NCI-H524 (cell line): Measurements from ENCODE around the gene TSEN34.
"Not testable (repeated sequence)": the region's sequence is repeated elsewhere in the genome, so short reads cannot be mapped to it uniquely, and the experiment has no call there.

Experiments used
- DNase-seq, 2 experiments: peaks; one replicate each; lab custom pipeline; 2025; lab: John Stamatoyannopoulos, UW

The TSEN34 gene

DNA sequence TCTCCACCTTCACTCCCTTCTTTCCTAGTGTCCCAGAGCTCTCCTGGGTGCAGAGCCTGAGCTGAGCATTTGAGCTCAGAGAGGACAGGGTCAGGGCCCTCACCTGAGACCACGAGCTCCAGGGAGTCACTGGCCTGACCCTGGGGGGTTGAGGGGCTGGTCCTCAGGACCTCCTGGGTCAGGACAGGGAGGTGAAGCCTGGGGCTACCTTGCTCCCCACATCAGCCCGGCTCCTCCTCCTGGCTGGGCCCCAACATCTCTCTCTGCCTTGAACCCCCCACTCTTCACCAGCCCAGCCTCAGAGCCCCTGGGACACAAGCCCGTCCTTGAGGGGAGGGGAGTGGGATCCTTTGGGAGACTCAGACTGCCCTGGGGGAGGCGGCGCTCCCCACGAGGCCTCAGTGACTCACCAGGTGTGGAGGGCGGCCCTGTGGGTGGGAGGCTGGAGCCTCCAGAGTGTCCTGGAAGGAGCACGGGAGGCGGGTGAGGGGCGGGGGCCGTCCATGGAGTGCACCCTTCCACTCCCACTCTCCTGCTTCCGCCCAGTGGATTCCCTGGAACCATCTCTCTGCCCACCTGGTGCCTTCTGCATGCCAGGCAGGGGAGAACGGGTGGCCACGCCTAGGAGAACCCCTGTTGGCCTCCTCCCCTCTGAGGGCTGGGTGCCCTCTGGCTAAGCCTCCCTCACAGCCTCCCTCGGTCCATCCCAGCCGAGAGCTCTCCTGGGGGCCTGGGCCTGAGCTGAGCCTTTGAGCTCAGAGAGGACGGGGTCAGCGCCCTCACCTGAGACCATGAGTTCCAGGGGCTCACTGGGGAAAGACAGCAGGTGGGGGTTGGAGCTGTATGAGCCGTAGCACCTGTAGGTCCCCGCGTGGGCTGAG, 48.6 kb downstream of the TSEN34 start:
- DNase-seq, result not testable (repeated sequence)

DNA sequence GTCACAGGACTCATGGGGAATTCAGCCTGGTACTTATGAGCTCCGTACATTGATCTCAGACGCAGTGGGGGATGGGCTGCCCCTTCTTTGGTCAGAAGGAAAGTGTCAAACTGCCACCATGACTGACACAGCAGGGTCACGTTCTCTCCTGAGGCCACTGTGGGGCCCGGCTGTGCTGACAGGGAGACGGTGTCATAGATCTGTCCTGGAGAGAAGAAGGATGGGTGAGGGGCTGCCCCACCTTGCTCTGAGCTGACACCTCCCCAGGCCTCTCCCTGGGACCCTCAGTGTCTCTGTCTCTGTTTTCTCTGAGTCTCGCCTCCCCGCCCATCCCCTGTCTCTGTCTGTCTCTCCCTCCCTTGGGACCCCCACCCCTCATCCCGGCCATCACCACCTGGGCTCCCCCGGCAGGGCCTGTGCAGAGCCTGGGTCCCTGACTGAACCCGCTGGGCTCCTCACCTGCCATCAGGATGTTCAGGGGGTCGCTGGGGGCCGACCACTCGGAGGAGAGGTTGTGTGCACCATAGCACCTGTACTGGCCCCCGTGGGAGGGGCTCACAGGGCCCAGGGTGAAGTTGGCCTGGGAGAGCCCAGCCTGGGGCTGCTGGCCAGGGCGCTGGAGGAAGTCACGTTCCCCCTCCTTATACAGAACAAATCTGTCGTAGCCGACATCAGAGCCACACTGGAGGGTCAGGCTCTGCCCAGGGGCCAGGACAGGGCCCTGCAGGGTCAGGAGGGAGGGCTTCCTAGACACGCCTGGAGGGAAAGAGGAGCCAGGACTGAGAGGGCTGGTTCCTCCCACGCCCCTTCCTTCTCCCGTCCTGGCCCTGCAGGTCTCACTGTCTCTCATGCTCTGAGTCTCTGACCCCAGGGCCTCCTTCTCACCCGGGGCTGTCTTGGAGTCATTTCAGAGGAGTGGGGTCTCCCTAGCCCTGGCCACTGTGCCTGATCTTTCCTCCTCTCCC, 49.5 kb downstream of the TSEN34 start:
- not testable (repeated sequence) for DNase-seq

DNA sequence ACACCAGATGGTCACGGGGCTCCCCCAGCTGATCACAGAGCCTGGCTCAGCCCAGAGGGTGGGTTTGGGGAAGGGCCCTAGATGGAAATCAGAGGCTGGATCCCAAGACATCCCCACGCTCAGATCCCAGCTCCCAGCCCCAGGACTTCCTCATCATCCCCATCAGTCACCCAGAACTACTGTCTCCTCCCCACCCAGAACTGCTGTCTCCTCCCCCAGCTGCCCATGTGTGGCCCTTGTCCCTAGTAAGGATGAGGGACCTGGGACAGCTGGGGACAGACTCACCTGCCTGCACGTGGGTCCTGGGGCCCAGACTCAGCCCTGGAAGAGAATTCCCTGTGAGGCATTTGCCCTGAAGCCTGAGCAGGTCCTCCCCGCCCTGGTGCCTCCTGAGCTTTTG, 51.1 kb downstream of the TSEN34 start:
- DNase-seq, result not testable (repeated sequence)

DNA sequence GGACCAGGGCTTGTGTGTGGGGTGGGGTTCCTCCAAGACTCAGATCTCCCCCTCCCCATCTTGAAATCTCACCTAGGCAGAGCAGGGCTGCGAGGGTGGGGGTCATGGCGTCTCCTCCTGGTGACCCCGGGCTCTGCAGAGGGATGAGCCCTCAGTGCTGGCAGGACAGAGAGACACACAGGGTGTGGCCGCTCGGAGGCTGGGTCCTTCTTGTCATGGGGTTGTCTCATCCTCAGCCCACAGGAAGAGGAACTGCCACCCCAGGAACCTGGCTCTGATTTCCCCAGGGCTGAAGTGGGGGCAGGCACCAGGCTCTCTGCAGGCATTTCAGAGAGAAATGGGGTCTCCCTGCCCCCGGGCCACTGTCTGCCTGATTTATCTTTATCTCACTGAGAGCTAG, 51.5 kb downstream of the TSEN34 start, which contains the start of gene LILRA6:
LILRA6 (minus strand) TSS at position 145 of the 400 bp plus-strand sequence.
- DNase-seq, result not testable (repeated sequence)

DNA sequence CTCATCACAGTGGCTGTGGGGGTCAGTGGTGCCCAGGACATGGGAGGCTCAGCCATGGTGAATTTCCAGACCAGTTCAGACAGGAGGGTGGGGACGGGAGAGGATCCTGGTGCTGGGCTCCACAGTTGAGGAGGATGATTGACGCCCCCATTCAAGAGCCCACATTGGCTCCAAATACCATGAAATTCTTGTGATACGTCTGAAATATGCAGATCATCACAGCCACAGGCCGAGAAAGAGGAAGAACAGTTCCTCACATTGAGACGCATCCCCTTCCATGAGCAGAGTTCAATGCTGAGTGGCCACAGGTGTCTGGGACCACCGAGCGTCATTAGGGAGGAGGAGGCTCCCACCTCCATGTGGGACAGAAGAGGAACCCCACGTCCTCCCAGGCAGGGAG, 52.7 kb downstream of the TSEN34 start:
- not testable (repeated sequence) for DNase-seq
